GM23338 (cell line): ENCODE data around the gene SRGAP1. TPM values are rescaled to one million over a fixed set of nuclear protein-coding genes. Genes with fewer than 3 reads are reported as not detected.

Experiments
- ATAC-seq: fragments of 200-7000 bp; cut with Tn5 transposase; 3 replicates; pipeline ENCODE4 v1.9.1; 2020
- DNase-seq: peaks from one replicate; pipeline ENCODE4 v3.0.0-alpha.2; 2015; ENCODE audit warnings: low spot score
- H2AFZ ChIP-seq: fragments of 200-600 bp; sonication (generic); 2 replicates; pipeline ENCODE4 v1.8.0; 2016; ENCODE audit warnings: antibody characterized with exemption, mild to moderate bottlenecking, moderate library complexity
- H3F3A ChIP-seq: fragments of 200-600 bp; sonication (generic); replicated peaks from 2 replicates; pipeline ENCODE4 v1.8.0; 2017; ENCODE audit warnings: antibody characterized with exemption, mixed run types, low read depth
- H3K27ac ChIP-seq: fragments of 200-600 bp; sonication (generic); 2 replicates; pipeline ENCODE4 v1.6.1; 2016; ENCODE audit warnings: low read depth
- H3K27me3 ChIP-seq: fragments of 200-600 bp; sonication (generic); 2 replicates; pipeline ENCODE4 v1.8.0; 2016; ENCODE audit warnings: mild to moderate bottlenecking, mixed run types, moderate library complexity; ENCODE audit not compliant: insufficient read depth
- H3K36me3 ChIP-seq: fragments of 200-600 bp; sonication (generic); 2 replicates; pipeline ENCODE4 v1.8.0; 2016; ENCODE audit warnings: mild to moderate bottlenecking; ENCODE audit not compliant: insufficient read depth
- H3K4me1 ChIP-seq: fragments of 200-600 bp; sonication (generic); 2 replicates; pipeline ENCODE4 v1.8.0; 2016; ENCODE audit warnings: mild to moderate bottlenecking, moderate library complexity; ENCODE audit not compliant: insufficient read depth
- H3K4me2 ChIP-seq: fragments of 200-600 bp; sonication (generic); 2 replicates; pipeline ENCODE4 v1.7.1; 2017; ENCODE audit warnings: mixed run types
- H3K4me3 ChIP-seq: fragments of 200-600 bp; sonication (generic); 2 replicates; pipeline ENCODE4 v1.6.1; 2016; ENCODE audit warnings: mixed run types
- H3K79me2 ChIP-seq: fragments of 200-600 bp; sonication (generic); replicated peaks from 2 replicates; pipeline ENCODE4 v1.8.0; 2017; ENCODE audit warnings: mild to moderate bottlenecking; ENCODE audit not compliant: insufficient read depth
- H3K9me2 ChIP-seq: fragments of 200-600 bp; sonication (generic); 2 replicates; pipeline ENCODE4 v1.8.0; 2017; ENCODE audit not compliant: insufficient read depth
- H4K20me1 ChIP-seq: fragments of 200-600 bp; sonication (generic); replicated peaks from 2 replicates; pipeline ENCODE4 v1.8.0; 2017; ENCODE audit warnings: mild to moderate bottlenecking; ENCODE audit not compliant: insufficient read depth
- H3K27ac Mint-ChIP-seq: 2 replicates; pipeline ENCODE4 v1.8.0; 2020; ENCODE audit warnings: inconsistent platforms, mild to moderate bottlenecking, moderate library complexity, mixed read lengths
- H3K27me3 Mint-ChIP-seq: 3 replicates; pipeline ENCODE4 v1.8.0; 2022; ENCODE audit warnings: low read depth, mild to moderate bottlenecking, moderate library complexity, mixed read lengths, inconsistent platforms; ENCODE audit not compliant: insufficient read depth, poor library complexity
- H3K36me3 Mint-ChIP-seq: 3 replicates; pipeline ENCODE4 v1.8.0; 2021; ENCODE audit warnings: low read depth, mild to moderate bottlenecking, inconsistent platforms, moderate library complexity, mixed read lengths
- H3K4me1 Mint-ChIP-seq: 3 replicates; pipeline ENCODE4 v1.8.0; 2020; ENCODE audit warnings: mild to moderate bottlenecking, inconsistent platforms, mixed read lengths
- H3K4me3 Mint-ChIP-seq: 3 replicates; pipeline ENCODE4 v1.8.0; 2021; ENCODE audit warnings: moderate library complexity, mild to moderate bottlenecking, inconsistent platforms, mixed read lengths
- H3K9me3 Mint-ChIP-seq: 3 replicates; pipeline ENCODE4 v1.8.0; 2020; ENCODE audit warnings: moderate library complexity, mild to moderate bottlenecking, inconsistent platforms, mixed read lengths
- CREB1 ChIP-seq: fragments of 250-450 bp; sonication (Bioruptor Pico); IDR thresholded peaks from 2 replicates; pipeline ENCODE4 v1.5.0; 2020; ENCODE audit warnings: low read depth, mild to moderate bottlenecking, moderate library complexity
- CTCF ChIP-seq, 2 experiments: fragments of 200-600 bp in 1 of 2; sonication (generic) in 1 of 2; conservative IDR thresholded peaks; 2 replicates each; pipeline versions ENCODE4 v1.5.1 to v1.6.1; 2016 to 2017; ENCODE audit warnings: antibody characterized with exemption in 2 of 2, low read depth in 2 of 2, mild to moderate bottlenecking in 2 of 2, moderate library complexity in 1 of 2
- ETS1 ChIP-seq: IDR thresholded peaks from 2 replicates; pipeline ENCODE4 v1.6.1; 2016; ENCODE audit warnings: antibody characterized with exemption
- EZH2 ChIP-seq: fragments of 200-600 bp; sonication (generic); IDR thresholded peaks from one replicate; pipeline ENCODE4 v1.8.0; 2017; ENCODE audit warnings: antibody characterized with exemption, mild to moderate bottlenecking, low read depth; ENCODE audit not compliant: unreplicated experiment
- EZH2phosphoT487 ChIP-seq: fragments of 200-600 bp; sonication (generic); IDR thresholded peaks from one replicate; pipeline ENCODE4 v1.8.1; 2018; ENCODE audit warnings: antibody characterized with exemption; ENCODE audit not compliant: unreplicated experiment
- JUNB ChIP-seq: IDR thresholded peaks from one replicate; pipeline ENCODE4 v1.6.1; 2016; ENCODE audit warnings: antibody characterized with exemption; ENCODE audit not compliant: unreplicated experiment
- NANOG ChIP-seq: IDR thresholded peaks from 2 replicates; pipeline ENCODE4 v1.6.1; 2016; ENCODE audit warnings: antibody characterized with exemption, borderline replicate concordance
- POLR2AphosphoS5 ChIP-seq: IDR thresholded peaks from 2 replicates; pipeline ENCODE4 v1.6.1; 2016; ENCODE audit warnings: antibody characterized with exemption, low read depth
- REST ChIP-seq: IDR thresholded peaks from one replicate; pipeline ENCODE4 v1.6.1; 2018; ENCODE audit warnings: antibody characterized with exemption; ENCODE audit not compliant: unreplicated experiment
- STAT1 ChIP-seq: IDR thresholded peaks from one replicate; pipeline ENCODE4 v1.6.1; 2016; ENCODE audit warnings: antibody characterized with exemption; ENCODE audit not compliant: unreplicated experiment
- ZNF114 ChIP-seq: fragments of 250-450 bp; sonication (Bioruptor Pico); IDR thresholded peaks from 2 replicates; pipeline ENCODE4 v1.5.0; 2020; ENCODE audit warnings: mild to moderate bottlenecking, moderate library complexity
- ZNF331 ChIP-seq: fragments of 250-450 bp; sonication (Bioruptor Pico); IDR thresholded peaks from 2 replicates; pipeline ENCODE4 v1.5.0; 2020; ENCODE audit warnings: low read depth, mild to moderate bottlenecking, moderate library complexity
- ZNF462 ChIP-seq: fragments of 250-450 bp; sonication (Bioruptor Pico); IDR thresholded peaks from 2 replicates; pipeline ENCODE4 v1.5.0; 2020; ENCODE audit warnings: mild to moderate bottlenecking, moderate library complexity
- polyA plus RNA-seq: library from polyadenylated mRNA; unstranded; fragments of >200 nt; fragmentation: Nextera tagmentation; extraction: Ambion mirVana; gene quantifications from 2 replicates; pipeline ENCODE4 v1.2.1, GENCODE V29; 2016
- total RNA-seq: library from RNA; depleted of rRNA; stranded (reverse); fragments of >200 nt; shearing (Covaris generic); gene quantifications from 2 replicates; pipeline ENCODE4 v1.2.3, GENCODE V29; 2014

Gene SRGAP1
- total and polyA plus RNA-seq, 2 experiments from 2014 or later = 6.1 to 8.1 TPM

GRCh38 chr12:63989301-63989845 lies 144.9 kb downstream of the SRGAP1 start:
- no peak overlapping the region for H3K4me3 Mint-ChIP-seq
- H3K4me2 ChIP-seq = no peak overlapping the region
- no peaks in the 10 kb centered on the region for H3K9me3 Mint-ChIP-seq

More at GRCh38 chr12:63989301-63989845, 144.9 kb downstream of the SRGAP1 start:
- TF ChIP-seq POLR2AphosphoS5 (no peak), ZNF114 (CRISPR knock-in tag) (no peak), ZNF331 (no peak), ZNF462 (CRISPR knock-in tag) (no peak), REST (no peak), ETS1 (no peak), EZH2 (no peak), CREB1 (CRISPR knock-in tag) (no peak), STAT1 (no peak), EZH2phosphoT487 (no peak), NANOG (no peak), JUNB (no peak), CTCF (conservative IDR thresholded peaks at IDR 0.05; ENCODE audit: low read depth in 2 of 2) (no peak)
- no peak overlapping the region for H3K27ac ChIP-seq
- Mint-ChIP-seq H3K27me3 (peaks cover 2% of the 10 kb centered on the region), H3K27ac (no peak overlapping the region), H3K36me3 (no peaks in the 10 kb centered on the region), H3K4me1 (peaks cover 17% of the 10 kb centered on the region; the same call in 2 of the 3 replicates)
- no peak overlapping the region for H2AFZ ChIP-seq
- DNase-seq = no peak
- ATAC-seq = no peak
- H3K27me3 ChIP-seq = no peaks in the 10 kb centered on the region
- H3K36me3 ChIP-seq = no peaks in the 10 kb centered on the region
- no peaks in the 10 kb centered on the region for H3F3A ChIP-seq
- H4K20me1 ChIP-seq = no peaks in the 10 kb centered on the region
- no peaks in the 10 kb centered on the region; the same call in none of the 2 replicates for H3K4me1 ChIP-seq
- no peaks in the 10 kb centered on the region for H3K9me2 ChIP-seq
- H3K79me2 ChIP-seq = no peaks in the 10 kb centered on the region
- no peak overlapping the region for H3K4me3 ChIP-seq
